ENCODE measurements around the gene MVB12B.

DNA sequence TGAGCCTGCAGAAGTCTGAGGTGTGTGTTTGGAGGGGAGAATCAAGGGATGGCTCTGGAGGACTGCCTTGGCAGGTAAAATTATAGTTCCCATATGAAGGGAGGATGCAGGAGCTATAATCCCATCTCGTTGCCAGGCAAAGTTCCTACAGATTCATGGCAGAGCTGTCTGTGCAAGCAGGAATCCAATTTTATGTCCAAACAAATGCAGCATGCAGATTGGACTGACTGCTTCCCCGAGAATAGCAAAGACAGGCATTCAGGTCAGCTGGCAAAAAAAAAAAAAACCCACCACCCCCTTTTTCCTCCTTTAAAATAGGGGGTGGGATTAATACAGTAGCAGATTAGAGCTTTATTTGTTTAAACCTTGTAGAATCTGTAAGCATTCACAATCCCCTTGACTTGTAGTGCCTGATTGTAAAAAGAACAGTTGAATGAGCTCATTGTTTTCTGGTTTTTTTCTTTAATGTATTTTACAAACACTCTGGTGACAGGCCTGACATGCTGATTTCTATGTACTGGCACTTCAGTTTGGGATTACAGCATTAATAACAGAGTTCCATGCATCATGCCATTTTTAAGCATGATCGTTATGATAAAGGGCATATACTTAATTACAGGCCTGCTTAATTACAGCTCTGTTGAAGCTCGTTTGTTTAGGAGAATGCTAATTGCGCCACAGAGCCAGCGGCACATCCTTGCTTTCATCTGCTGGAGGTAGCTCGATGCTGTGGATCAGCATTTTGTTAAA lies 145.7 kb downstream of the MVB12B start:
- no peak for TF ChIP-seq POLR2A (IDR thresholded peaks at IDR 0.05)
- TF ChIP-seq, protein P1, sequence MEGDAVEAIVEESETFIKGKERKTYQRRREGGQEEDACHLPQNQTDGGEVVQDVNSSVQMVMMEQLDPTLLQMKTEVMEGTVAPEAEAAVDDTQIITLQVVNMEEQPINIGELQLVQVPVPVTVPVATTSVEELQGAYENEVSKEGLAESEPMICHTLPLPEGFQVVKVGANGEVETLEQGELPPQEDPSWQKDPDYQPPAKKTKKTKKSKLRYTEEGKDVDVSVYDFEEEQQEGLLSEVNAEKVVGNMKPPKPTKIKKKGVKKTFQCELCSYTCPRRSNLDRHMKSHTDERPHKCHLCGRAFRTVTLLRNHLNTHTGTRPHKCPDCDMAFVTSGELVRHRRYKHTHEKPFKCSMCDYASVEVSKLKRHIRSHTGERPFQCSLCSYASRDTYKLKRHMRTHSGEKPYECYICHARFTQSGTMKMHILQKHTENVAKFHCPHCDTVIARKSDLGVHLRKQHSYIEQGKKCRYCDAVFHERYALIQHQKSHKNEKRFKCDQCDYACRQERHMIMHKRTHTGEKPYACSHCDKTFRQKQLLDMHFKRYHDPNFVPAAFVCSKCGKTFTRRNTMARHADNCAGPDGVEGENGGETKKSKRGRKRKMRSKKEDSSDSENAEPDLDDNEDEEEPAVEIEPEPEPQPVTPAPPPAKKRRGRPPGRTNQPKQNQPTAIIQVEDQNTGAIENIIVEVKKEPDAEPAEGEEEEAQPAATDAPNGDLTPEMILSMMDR (IDR thresholded peaks at IDR 0.05), result no peak

Data from testis (tissue), 2 donors.